NCI-H187 (cell line): Measurements from ENCODE around the gene QPRT.
"Not testable (repeated sequence)": the region's sequence is repeated elsewhere in the genome, so short reads cannot be mapped to it uniquely, and the experiment has no call there.

Experiments
- DNase-seq, 2 experiments: peaks; one replicate each; lab custom pipeline; 2025; lab: John Stamatoyannopoulos, UW

QPRT gene

GRCh38 chr16:29746518-29746917 is 67.5 kb downstream of the QPRT start:
- DNase-seq: not testable (repeated sequence)
